Measurements from ENCODE around the gene BHLHE23. TPM values are rescaled to one million over a fixed set of nuclear protein-coding genes. Genes with fewer than 3 reads are reported as not detected.

BHLHE23 gene
- total RNA-seq, 4 donors from 2014 or later = not detected

DNA sequence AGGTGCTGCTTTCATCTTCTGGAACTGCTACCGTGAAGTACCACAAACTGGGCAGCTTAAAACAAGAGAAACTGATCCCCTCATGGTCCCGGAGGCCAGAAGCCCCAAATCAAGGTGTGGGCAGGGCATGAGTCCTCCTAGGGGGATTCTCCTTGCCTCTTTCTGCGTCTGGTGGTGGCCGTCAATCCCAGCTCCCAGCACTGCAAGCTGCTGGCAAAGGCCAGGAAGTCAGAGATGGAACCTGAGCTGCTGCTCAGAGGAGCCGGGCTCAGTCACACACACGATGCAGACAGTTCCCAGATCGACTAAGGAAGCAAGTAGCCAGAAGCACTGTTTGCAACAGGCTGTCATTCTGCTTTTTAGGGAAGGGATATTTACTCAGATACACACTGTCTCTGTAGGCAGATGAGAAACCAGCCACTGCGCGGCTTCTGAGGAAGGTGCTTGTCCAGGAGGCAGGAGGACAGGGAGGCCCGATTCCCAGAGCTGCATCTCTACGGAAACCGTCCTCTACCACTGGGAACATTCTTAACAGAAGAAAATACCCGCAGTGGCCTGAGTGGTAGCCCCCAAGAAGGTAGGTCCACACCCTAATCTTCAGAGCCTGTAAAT lies 15.5 kb downstream of the BHLHE23 start:
- intact Hi-C loops (cut with DNase I) = no loop called here
- Histone ChIP-seq H3K27ac (no peak overlapping the region), H3K9me3 (no peaks in the 10 kb centered on the region), H3K4me3 (replicated peaks in 1 of 3) (no peak overlapping the region), H3K4me1 (no peaks in the 10 kb centered on the region), H3K36me3 (no peaks in the 10 kb centered on the region), H3K27me3 (no peaks in the 10 kb centered on the region)
- WGBS, 2 donors = 70 to 73% methylated on average over 13 of the region's 13 CpGs
- DNase-seq = no peak
- TF ChIP-seq POLR2A (IDR thresholded peaks at IDR 0.05) (no peak), CTCF (IDR thresholded peaks at IDR 0.05) (no peak)

DNA sequence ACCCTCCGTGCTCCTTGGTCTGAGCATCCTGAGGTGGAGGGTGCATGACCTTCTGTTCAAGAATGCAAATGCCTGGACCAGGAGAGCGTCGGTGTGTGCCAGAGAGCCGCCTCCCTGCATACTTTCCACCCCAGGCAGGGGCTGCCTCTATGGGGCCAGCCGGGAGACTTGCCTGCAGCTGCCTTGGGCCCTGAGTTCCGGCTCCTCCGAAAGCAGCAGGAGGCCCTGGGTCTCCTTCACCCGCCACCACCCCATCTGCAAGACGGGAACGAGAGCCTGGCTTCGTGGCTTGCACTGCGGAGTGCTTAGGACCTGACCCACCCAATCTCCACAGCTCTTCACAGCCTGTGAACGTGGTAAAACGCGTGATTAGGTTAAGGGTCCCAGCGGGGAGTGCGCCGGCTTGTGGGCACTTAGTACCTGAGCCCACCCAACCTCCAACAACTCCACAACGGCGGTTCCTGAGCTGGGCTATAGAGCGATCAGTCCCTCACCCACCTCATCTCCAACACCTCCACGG lies 16.4 kb downstream of the BHLHE23 start:
- Histone ChIP-seq H3K4me3 (replicated peaks in 1 of 3) (no peak overlapping the region), H3K36me3 (no peaks in the 10 kb centered on the region), H3K27me3 (no peaks in the 10 kb centered on the region), H3K27ac (no peak overlapping the region), H3K9me3 (no peaks in the 10 kb centered on the region), H3K4me1 (no peaks in the 10 kb centered on the region)
- intact Hi-C loops (cut with DNase I) = no loop called here
- WGBS, 2 donors = 70 to 74% methylated on average over 18 of the region's 22 CpGs
- no peak for DNase-seq
- TF ChIP-seq POLR2A (IDR thresholded peaks at IDR 0.05) (no peak), CTCF (IDR thresholded peaks at IDR 0.05) (no peak)

DNA sequence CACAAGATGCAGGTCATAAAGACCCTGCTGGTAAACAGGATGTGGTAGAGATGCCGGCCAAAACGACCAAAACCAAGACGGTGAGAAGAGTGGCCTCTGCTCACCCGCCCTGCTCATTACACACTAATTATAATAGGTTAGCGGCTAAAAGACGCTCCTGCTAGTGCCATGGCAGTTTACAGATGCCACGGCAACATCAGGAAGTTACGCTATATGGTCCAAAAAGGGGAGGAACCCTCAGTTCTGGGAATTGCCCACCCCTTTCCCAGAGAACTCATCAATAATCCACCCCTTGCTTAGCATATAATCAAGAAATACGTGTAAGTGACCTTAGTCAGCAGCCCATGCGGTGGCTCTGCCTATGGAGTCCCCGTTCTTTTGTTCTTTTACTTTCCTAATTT lies 17.6 kb downstream of the BHLHE23 start:
- Histone ChIP-seq H3K4me1 (no peaks in the 10 kb centered on the region), H3K9me3 (no peaks in the 10 kb centered on the region), H3K27ac (no peak overlapping the region), H3K36me3 (no peaks in the 10 kb centered on the region), H3K27me3 (no peaks in the 10 kb centered on the region), H3K4me3 (replicated peaks in 1 of 3) (no peak overlapping the region)
- WGBS, 2 donors = 67 to 71% methylated on average over 11 of the region's 11 CpGs
- TF ChIP-seq POLR2A (IDR thresholded peaks at IDR 0.05) (no peak), CTCF (IDR thresholded peaks at IDR 0.05) (no peak)
- intact Hi-C loops (cut with DNase I) = no loop called here
- DNase-seq = no peak

GRCh38 chr20:62987114-62987513 lies 19.6 kb downstream of the BHLHE23 start:
- 52 to 73% methylated on average over 6 to 10 of the region's 10 CpGs for WGBS, 2 donors

More at GRCh38 chr20:62987114-62987513, 19.6 kb downstream of the BHLHE23 start:
- intact Hi-C loops (cut with DNase I) = no loop called here
- TF ChIP-seq POLR2A (IDR thresholded peaks at IDR 0.05) (no peak), CTCF (IDR thresholded peaks at IDR 0.05) (no peak)
- no peaks in the 10 kb centered on the region for H3K27me3 ChIP-seq
- H3K36me3 ChIP-seq = no peaks in the 10 kb centered on the region
- no peak overlapping the region for H3K4me3 ChIP-seq (replicated peaks in 1 of 3)
- no peak for DNase-seq
- H3K4me1 ChIP-seq = no peaks in the 10 kb centered on the region
- no peak overlapping the region for H3K27ac ChIP-seq
- no peaks in the 10 kb centered on the region for H3K9me3 ChIP-seq

Measured in thyroid gland (tissue), 4 donors.